Dedifferentiated amniotic fluid mesenchymal stem cell (primary cell): ENCODE data around the gene EFNA1.
"Not testable (repeated sequence)": the region's sequence is repeated elsewhere in the genome, so short reads cannot be mapped to it uniquely, and the experiment has no call there.

Source experiments
- DNase-seq: peaks from one replicate; pipeline ENCODE4 v3.0.0-alpha.2; 2016; ENCODE audit errors: extremely low spot score

The EFNA1 gene

DNA sequence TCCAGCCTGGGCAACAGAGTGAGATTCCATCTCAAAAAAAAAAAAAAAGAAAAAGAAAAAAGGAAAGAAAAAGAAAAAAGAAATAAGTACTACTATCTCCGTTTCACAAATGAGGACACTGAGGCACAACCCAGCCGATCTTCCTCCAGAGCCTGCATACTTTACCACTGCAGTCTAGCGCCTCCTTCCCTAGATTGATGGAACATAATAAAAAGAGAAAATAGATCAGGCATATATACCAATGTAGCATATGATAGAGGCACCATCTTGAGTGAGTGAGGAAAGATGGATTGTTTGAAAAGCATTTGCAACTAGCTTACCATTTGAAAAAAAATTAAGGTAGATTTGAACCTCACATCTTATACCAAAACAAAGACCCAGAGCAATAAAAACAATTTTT is 17.8 kb downstream of the EFNA1 start:
- DNase-seq: no peak

DNA sequence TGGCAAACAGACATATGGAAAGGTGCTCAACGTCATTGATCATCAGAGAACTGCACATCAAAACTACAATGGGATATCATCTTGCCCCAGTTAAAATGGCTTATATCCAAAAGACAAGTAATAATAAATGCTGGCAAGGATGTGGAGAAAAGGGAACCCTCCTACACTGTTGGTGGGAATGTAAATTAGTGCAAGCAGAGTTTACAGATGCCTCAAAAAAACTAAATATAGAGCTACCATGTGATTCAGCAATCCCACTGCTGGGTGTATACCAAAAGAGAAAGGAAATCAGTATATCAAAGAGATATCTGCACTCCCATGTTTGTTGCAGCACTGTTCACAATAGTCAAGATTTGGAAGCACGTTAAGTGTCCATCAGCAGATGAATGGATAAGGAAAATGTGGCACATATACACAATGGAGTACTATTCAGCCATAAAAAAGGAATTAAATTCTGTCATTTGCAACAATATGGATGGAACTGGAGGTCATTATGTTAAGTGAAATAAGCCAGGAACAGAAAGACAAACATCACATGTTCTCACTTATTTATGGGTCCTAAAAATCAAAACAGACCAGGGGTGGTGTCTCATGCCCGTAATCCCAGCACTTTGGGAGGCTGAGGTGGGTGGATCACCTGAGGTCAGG is 28.4 kb downstream of the EFNA1 start:
- DNase-seq: not testable (repeated sequence)

DNA sequence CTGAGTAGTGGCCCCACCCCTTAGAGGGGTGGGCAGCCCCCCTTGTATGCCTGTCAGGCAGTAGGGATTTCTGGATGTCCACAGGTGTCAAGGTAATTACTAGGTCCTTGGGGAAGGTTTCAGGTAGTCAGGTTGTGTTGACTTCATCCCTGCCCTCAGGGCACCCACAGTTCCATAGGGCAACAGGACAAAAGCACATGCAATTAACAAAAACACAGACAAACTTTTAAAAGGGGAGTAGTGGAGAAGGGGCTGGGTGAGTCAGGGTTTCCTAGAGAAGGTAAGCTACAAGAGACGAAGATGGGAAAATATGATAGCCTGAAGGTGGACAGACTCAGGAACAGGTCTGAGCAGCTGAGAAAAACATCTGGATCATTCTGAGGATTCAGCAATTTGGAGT is 31.3 kb downstream of the EFNA1 start:
- DNase-seq: no peak

DNA sequence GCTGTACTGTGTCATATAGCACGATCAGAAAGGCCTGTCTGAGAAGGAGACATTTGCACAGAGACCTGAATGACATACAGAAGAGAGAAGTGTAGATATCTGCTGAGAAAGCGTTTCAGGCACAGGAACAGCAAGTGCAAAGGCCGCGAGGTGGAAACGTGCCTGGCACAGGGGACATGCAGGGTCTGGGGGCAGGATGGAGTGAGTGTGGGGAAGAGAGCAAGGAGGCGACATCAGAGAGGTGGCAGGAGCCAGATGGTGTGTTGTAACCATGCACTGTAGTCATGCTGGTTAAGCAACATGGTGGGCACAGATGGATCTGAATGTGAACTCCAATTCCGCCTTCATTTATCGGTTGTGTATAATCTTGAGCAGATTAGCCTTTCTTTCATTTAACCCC is 32.5 kb downstream of the EFNA1 start:
- DNase-seq: no peak

DNA sequence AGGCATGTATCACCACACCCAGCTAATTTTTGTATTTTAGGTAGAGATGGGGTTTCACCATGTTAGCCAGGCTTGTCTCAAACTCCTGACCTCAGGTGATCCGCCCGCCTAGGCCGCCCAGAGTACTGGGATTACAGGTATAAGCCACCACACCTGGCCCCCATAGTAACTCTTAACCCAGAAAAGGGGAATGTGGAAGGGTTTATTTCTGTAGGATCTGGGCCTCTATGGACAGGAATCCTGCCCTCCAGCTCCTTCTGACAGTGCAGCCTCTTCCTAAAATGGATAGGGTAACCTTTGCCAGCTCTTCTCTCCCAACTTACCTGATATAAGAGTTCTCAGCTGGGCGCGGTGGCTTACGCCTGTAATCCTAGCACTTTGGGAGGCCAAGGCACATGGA is 35.0 kb downstream of the EFNA1 start:
- not testable (repeated sequence) for DNase-seq

DNA sequence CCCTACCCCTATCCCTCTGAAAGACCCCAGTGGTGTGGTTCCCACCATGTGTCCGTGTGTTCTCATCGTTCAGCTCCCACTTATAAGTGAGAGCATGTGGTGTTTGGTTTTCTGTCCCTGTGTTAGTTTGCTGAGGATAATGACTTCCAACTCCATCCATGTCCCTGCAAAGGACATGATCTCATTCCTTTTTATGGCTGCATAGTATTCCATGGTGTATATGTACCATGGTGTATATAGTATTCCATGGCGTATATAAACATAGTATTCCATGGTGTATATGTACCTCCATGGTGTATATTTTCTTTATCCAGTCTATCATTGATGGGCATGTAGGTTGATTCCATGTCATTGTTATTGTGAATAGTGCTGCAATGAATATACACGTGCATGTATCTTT is 36.1 kb downstream of the EFNA1 start:
- DNase-seq: not testable (repeated sequence)

DNA sequence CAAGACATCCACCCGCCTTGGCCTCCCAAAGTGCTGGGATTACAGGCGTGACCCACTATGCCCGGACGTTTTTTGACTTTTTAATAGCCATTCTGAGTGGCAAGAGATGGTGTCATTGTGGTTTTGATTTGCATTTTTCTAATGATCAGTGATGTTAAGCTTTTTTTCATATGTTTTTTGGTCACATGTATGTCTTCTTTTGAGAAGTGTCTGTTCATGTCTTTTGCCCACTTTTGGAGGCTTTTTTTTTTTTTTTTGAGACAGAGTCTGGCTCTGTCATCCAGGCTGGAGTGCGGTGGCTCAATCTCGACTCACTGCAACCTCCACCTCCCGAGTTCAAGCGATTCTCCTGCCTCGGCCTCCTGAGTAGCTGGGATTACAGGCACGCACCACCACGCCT is 36.9 kb downstream of the EFNA1 start:
- DNase-seq: not testable (repeated sequence)

DNA sequence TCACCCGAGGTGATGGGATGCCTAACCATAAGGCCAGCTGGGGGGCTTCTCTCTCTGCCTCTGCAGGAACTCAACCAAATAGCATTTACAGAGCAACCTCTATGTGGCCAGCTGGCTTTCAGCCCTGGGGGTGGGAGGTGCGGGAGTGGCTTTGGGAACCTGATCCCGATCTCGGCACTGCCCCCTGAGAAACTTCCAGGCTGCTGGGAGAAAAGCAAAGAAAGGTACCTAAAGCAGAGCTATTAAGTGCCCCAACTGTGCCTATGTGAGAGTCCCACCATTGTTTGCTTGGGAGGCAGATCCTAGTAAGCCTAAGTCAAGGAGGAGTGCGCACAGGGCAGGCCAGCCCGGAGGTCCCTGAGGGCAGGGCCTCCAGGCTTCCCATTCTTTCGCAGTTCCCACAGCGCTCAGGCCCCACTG is 38.4 kb downstream of the EFNA1 start:
- no peak for DNase-seq

DNA sequence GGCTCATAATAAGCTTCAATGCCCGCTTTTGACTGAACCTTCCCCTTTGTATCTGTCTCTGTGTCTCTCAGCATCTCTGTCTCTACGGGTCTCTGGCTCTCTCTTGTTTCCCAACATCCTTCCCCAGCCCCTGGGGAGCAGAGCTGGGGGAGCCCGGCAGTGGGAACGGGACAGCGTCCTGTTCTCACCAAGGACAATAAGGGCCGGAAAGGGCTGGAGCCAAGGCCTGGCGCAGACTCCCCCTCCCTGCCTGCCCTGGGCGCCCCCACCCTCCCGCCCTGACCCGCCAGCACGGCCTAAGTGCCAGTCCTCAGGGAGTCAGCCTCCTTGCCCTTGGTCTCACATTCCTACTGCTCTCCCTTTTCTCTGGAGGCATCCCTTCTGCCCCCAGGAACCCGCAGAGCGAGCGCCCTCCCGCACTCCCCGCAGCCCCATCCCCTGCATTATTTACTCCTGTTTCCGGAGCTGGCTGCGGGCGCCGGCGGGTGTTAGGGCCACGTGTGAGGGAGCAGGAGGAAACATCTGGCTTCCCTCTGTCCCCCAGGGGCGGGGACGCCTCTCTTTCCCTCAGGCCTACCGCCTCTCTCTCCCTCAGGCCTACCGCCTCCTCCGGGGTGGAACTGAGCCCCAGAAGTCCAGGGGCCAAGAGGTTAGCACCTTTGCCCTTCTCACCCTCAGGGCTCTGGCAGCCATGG is 38.9 kb downstream of the EFNA1 start:
- no peak for DNase-seq

DNA sequence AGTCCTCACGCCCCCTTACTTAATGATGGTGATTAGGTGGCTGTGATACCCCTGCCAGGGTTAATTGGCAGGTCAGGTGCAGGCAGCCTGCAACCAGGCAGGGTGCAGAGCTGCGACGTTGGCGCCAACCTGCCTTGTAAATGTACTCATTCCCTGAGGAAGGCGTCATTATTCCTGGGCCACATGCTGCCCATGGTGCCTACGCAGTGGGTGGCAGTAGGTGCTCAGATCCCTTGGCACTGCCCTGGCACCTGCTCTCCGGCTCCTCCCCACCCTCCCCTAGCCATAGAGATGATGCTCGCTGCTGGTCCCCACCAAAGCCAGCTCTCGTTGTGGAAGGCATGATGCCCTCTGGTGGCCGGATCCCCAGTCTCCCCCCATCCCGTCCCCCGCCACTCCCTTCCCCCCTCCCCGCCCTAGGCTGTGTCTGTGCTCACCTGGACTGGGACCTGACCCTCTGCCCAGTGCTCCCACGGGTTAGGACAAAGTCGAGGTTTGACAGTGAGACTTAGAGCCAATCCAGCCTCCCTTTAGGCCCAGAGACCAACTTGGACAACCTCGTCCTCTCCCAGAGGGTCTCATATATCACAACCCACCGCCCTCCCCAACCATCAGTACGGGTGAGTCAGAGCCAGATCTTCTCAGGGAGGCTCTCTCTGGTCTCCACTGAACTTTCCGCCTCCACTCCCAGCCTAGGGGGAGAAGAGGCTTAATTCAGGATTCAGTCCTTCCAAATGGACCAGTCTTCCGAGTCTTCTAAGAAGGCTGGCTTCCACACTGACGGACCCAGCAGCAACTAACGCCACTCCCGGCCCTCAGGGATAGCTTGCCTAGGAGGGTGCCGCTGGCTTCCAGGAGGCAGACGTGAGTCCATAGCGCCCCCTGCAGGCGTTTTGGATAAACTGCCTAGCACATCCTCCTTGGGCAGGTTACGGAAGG is 39.8 kb downstream of the EFNA1 start:
- peak; percentile 69 for DNase-seq

DNA sequence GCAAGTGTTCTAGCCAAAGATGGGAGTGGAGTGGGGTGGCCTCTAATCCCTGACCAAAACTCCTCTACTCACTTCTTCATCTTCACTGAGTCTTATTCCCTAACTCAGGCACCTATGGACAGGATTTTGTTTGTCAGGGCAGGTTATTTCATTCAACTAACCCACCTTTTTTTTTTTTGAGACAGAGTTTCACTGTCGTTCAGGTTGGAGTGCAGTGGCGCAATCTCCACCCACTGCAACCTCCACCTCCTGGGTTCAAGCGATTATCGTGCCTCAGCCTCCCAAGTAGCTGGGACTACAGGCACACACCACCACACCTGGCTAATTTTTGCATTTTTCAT is 40.4 kb downstream of the EFNA1 start:
- DNase-seq: not testable (repeated sequence)

DNA sequence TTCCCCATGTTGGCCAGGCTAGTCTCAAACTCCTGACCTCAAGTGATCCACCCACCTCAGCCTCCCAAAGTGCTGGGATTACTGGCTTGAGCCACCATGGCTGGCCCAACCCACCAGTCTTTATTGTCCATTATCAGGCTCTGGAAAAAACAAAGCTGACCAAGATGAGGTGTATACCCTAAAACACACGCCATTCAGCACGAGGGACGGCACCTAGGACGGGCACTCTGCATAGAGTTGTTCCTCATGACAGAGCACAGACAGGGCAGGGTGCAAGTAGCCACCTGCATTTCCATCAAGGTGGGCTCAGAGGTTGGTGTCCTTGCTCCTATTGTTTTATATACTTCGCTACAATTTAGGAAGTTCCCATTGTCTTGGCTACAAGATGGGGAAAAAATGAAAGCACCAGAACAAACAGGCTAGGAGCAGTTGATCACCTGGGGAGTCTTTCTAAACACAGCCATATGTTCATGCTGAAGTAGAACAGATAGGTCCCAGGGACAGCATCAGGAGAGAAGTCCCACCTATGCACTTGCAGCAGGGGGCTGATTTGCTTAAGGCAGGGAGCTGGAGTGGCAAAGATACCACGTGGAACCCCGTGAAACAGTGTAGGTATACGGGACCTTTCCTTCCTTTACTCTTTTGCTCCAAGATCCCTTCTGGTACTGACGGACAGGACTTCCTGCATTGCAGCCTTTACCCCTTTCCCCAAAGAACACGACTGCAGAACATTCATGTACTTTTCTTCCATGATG is 41.0 kb downstream of the EFNA1 start:
- DNase-seq: no peak

DNA sequence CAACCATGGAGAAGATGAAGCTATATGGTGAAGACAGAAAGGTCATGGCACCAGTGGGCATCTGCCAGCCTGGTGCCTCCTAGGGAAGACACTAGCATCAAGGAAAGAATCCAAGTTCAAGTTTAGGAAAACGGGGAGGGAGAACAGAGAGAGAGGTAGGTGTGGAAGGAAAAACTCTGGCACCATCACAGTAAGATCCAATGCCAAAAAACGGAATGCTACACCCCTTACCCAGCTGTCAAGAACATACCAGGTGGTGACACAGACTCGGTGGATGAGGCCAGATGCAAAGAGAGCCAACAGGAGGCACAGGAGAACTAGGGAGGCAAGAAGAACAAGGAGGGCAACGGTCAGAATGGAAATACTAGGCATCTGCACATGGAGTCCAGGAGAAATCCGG is 41.9 kb downstream of the EFNA1 start:
- DNase-seq: no peak

DNA sequence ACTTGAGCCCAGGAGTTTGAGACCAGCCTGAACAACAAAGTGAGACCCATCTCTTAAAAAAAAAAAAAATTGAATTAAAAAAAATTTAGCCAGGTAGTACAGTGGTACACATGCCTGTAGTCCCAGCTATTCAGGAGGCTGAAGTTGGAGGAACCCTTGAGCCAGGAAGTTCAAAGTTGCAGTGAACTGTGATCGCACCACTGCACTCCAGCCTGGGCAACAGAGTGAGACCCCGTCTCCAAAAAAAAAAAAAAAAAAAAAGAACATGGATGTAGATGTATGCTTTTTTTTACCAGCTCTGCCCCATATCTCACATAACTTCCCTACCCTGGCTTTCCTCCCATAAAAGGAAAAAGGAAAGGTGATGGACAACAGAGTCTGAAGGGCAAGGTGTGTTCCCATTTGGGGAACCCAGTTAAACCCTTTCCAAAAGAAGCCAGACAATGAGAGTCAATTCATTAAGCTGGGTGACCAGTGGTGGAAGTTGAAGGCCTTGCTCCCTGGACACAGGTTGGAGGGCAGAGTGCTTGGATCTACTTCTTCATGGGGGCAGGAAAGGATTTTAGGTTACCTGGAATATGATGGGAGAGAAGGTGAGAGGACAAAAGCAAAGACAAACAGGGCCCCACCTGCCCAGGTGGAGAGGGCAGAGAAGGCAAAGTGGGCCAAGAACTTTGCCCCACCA is 42.6 kb downstream of the EFNA1 start:
- no peak for DNase-seq

DNA sequence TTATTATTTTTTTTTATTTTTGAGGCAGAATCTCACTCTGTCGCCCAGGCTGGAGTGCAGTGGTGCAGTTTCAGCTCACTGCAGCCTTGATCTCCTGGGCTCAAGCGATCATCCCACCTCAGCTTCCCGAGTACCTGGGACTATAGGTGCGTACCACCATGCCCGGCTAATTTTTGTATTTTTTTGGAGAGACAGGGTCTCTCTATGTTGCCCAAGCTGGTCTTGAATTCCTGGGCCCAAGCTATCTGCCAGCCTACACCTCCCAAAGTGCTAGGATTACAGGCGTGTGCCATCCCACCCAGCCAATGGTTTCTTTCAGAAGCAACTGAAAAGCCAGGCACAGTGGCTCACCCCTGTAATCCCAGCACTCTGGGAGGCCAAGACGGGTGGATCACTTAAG is 43.1 kb downstream of the EFNA1 start:
- DNase-seq: no peak

DNA sequence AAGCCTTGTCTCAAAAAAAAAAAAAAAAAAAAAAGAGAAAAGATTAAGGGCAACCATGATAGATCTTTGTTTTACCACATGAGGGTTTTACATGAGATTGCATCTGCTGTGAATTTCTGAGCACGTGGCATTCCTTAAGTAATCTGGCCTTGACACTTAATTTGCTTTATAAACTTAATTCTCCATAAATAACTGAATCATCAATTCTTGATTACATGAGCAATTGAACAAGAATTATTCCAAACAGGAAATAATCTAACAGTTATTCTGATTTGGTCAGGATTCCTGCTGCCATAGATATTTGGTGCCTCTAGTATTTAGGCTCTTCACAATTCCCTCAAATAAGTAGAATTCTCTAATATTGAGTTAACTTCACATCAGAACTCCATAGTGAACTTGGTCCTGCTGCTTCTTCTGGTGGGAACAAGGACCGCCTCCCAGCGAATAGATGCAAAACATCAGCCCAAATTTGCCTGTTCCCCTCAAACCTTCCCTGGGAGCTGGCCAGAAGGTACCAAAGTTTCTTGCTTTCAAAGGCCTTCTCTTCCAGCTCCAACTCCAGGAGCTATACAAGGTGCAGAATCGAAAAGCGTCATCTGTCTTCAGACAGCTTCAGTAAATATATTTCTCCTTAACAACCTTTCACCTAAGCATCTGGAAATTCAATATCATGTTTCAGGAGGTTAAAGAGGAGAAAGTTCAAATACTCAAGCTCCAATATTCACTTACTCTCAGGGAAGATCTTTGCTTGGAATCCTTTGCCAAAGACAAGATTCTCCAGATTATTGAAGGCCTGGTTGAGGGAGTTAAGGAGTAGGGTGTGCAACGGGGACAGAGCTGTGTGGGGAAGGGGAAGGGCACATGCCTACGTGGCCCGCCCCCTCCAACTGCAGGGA is 44.4 kb downstream of the EFNA1 start:
- DNase-seq: no peak

DNA sequence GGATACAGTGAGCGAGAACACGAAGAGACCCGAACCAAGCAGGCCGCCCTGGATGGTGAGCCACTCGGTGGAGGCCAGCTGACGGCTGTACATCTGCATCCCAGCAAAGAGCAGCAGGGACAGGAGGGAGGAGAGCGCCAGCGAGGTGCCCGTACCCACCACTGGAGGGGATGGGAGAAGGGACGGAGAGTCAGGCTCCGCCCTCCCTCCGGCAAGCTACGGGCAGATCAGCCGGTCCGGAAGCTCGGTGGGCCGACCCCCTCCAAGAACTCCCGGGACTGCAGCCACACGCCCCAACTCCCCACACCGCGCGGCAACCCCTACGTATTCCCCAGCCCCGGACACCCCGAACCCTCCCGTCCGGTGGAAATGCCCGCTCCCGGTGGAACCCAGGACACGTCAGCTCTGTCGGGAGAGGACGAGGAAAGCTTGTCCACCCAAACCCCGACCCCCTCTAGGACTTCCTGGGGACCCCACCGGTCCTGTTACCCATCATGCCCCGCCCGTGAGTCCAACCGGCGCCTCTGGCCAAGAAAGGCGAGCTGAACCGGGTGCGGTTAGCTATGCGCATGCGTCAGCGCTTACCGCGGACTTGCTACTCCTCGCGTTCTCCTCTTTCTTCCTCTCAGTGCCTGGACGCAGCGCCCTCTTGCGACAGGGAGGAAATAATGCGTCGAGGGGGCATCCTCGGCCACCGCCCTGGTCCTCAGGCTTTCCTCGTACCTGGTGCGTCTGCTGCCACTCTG is 45.2 kb downstream of the EFNA1 start, which contains the start of gene KRTCAP2:
TSS of gene KRTCAP2 (minus strand) at position 573 of the 746 bp plus-strand sequence. CDS start at position 493, 80 bp downstream.
- DNase-seq: peak; percentile 96

DNA sequence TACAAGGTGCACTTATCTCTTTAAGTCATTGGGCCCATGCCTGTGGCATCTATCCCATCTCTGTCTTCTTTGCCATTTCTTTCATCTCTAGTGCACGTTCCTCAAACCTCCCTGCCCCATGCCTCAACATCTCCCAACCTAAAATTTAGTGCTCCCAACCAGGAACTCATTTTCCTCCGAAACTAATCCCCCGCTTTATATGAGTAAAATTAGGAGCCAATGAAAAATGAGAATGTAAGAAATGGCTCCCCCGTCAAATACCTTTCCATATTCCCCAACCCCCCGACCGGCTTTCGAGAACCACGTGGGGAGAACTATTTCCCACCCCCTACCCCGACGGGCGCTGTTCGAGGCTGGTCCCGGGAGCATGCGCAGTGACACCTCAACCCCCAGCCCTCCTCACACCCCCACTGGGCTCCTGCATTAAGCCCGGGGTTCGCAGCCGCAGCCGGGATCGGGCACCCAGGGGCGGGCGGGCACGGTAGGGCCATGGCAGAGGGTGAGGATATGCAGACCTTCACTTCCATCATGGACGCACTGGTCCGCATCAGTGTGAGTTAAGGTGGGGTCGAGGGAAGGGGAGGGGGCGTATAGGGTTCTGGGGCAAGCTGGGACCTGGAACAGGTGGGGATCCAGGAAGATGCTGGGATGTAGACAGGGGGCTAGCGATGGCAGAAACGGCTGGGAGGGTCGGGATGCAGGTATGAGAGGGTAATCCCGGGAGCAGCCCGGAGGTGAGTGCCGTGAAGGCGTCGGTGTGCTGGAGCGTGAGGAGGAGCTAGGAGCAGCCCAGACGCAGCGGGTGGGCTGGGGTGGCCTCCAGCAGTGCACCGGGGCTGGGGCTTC is 46.0 kb downstream of the EFNA1 start, which contains the start of gene TRIM46:
TSS of gene TRIM46 (plus strand) at position 372 of the 846 bp plus-strand sequence. CDS start at position 490, 118 bp downstream.
- peak; percentile 46 for DNase-seq
